ENCODE results near the gene ISX.

DNA sequence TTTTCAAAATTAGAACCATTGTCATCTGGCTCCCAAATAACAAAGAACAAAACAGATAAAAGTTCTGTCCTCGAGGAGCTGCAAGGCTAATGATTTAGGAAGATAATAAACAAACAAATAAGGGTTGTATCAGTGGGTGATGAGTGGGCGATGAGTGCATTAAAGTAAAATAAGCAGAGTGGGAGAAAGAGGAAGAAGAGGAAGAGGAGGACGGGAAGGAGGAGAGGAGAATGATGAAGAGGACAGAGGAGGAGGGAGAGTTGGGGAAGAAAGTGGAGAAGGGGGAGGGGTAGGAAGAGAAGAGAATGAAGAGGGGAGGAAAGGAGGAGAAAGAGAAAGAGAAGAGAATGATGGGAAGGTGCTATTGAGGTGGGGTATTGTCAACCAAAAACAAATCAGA is 33.4 kb upstream of the ISX start:
- TF ChIP-seq, protein P1, sequence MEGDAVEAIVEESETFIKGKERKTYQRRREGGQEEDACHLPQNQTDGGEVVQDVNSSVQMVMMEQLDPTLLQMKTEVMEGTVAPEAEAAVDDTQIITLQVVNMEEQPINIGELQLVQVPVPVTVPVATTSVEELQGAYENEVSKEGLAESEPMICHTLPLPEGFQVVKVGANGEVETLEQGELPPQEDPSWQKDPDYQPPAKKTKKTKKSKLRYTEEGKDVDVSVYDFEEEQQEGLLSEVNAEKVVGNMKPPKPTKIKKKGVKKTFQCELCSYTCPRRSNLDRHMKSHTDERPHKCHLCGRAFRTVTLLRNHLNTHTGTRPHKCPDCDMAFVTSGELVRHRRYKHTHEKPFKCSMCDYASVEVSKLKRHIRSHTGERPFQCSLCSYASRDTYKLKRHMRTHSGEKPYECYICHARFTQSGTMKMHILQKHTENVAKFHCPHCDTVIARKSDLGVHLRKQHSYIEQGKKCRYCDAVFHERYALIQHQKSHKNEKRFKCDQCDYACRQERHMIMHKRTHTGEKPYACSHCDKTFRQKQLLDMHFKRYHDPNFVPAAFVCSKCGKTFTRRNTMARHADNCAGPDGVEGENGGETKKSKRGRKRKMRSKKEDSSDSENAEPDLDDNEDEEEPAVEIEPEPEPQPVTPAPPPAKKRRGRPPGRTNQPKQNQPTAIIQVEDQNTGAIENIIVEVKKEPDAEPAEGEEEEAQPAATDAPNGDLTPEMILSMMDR (IDR thresholded peaks at IDR 0.05): no peak
- no peak for TF ChIP-seq ZFX (IDR thresholded peaks at IDR 0.05; ENCODE audit: borderline replicate concordance)
